CD4-positive, alpha-beta T cell (primary cell): ENCODE results near the gene NUP85. TPM values are rescaled to one million over a fixed set of nuclear protein-coding genes. Genes with fewer than 3 reads are reported as not detected.

Experiments used
- ATAC-seq: fragments of 200-7000 bp; cut with Tn5 transposase; one replicate; pipeline ENCODE4 v1.10.0; 2022; ENCODE audit warnings: mild to moderate bottlenecking; ENCODE audit not compliant: poor library complexity
- CTCF ChIA-PET: fragments of 350-600 bp; sonication (Branson Sonifier 250); formaldehyde crosslinking; loops from one replicate; lab custom pipeline; 2021; ENCODE audit warnings: antibody characterized with exemption, inconsistent platforms; lab: Charles Lee
- POLR2A ChIA-PET: fragments of 350-600 bp; sonication (Branson Sonifier 250); formaldehyde crosslinking; loops from one replicate; lab custom pipeline; 2021; ENCODE audit warnings: antibody characterized with exemption, inconsistent platforms; lab: Charles Lee
- DNase-seq, 14 experiments: peaks; one replicate each; pipeline ENCODE4 v3.0.0-alpha.2; 2013 to 2020; ENCODE audit warnings: mixed read lengths in 2 of 14
- H3K27ac ChIP-seq, 2 donors: one replicate each; pipeline versions ENCODE4 v1.5.1 to v1.7.0; 2013; ENCODE audit warnings: low read length in 2 of 2, low read depth in 1 of 2, mild to moderate bottlenecking in 1 of 2
- H3K27me3 ChIP-seq, 2 experiments: 1 replicate in 1 of 2; 2 replicates in 1 of 2; pipeline versions ENCODE4 v1.6.1 to v1.7.0; 2013; ENCODE audit warnings: low read length in 2 of 2, control low read depth in 1 of 2, mild to moderate bottlenecking in 1 of 2, moderate library complexity in 1 of 2; ENCODE audit not compliant: insufficient read depth in 2 of 2, control insufficient read depth in 1 of 2
- H3K36me3 ChIP-seq: one replicate; pipeline ENCODE4 v1.6.1; 2013; ENCODE audit warnings: low read length, control low read depth; ENCODE audit not compliant: insufficient read depth
- H3K4me1 ChIP-seq: one replicate; pipeline ENCODE4 v1.6.1; 2013; ENCODE audit warnings: low read length, control low read depth; ENCODE audit not compliant: insufficient read depth
- H3K4me3 ChIP-seq: one replicate; pipeline ENCODE4 v1.5.1; 2013; ENCODE audit warnings: mild to moderate bottlenecking, low read length, moderate library complexity
- H3K9me3 ChIP-seq, 2 experiments: 1 replicate in 1 of 2; 2 replicates in 1 of 2; pipeline versions ENCODE4 v1.6.1 to v1.7.0; 2013; ENCODE audit warnings: low read length in 2 of 2, mild to moderate bottlenecking in 2 of 2, control low read depth in 1 of 2, moderate library complexity in 1 of 2; ENCODE audit not compliant: control insufficient read depth in 1 of 2, insufficient read depth in 1 of 2
- H3K27ac Mint-ChIP-seq: one replicate; pipeline ENCODE4 v1.8.0; 2020; ENCODE audit warnings: mixed read lengths
- H3K27me3 Mint-ChIP-seq: one replicate; pipeline ENCODE4 v1.8.0; 2021; ENCODE audit warnings: mixed read lengths
- H3K36me3 Mint-ChIP-seq: one replicate; pipeline ENCODE4 v1.8.0; 2021; ENCODE audit warnings: low read depth, mixed read lengths
- H3K4me1 Mint-ChIP-seq: one replicate; pipeline ENCODE4 v1.8.0; 2021; ENCODE audit warnings: low read depth, mixed read lengths
- H3K4me3 Mint-ChIP-seq: one replicate; pipeline ENCODE4 v1.8.0; 2020; ENCODE audit warnings: mild to moderate bottlenecking, mixed read lengths
- H3K9me3 Mint-ChIP-seq: one replicate; pipeline ENCODE4 v1.8.0; 2020; ENCODE audit warnings: mixed read lengths
- CTCF ChIP-seq: fragments of 200-600 bp; IDR thresholded peaks from one replicate; pipeline ENCODE4 v1.8.0; 2022; ENCODE audit warnings: antibody characterized with exemption, mild to moderate bottlenecking
- intact Hi-C, 2 experiments: fragments of 100-400 bp; cut with DNase I in 1 of 2; cut with micrococcal nuclease in 1 of 2; formaldehyde crosslinking; loops; one replicate each; pipeline versions ENCODE4 v1.15.1 to v1.9.0; 2023 to 2025; cut with DNase I, micrococcal nuclease
- total RNA-seq, 174 experiments: library from RNA in 2 of 174; stranded (reverse) in 2 of 174; gene quantifications; one replicate each; pipeline ENCODE4 v1.2.3 and lab custom pipeline; 2021 to 2026

Gene NUP85
- total RNA-seq, 2 experiments from 2014 or later: 84.7 to 89.2 TPM

DNA sequence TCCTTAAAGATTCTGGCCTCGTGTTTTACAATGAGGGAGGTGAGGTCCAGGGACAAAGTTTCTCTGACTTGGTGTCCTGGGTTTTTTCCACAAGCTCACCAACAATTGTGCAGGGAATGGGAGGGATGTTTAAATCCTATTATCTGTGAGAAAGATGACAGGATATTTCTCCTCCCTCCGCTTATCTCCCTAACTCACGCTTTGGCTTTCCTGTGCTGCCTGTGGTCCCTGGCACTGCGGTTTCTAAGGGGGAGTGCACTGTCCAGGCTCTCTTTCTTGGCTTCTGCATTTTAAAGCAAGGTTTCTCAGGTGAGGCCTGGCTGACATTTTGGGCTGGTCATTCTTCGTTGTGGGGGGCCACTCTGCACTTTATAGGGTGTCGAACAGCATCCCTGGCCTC lies 39.5 kb downstream of the NUP85 start:
- CTCF ChIA-PET: interaction anchor here (1.4 to 5.2 kb wide), 2 partner anchors 25 to 44 kb away, joined by 3 to 25 read pairs; partner anchors contain the start of genes MIF4GD and SLC25A19
- no peak for DNase-seq
- peak overlapping the region; percentile 33 for H3K27ac Mint-ChIP-seq

DNA sequence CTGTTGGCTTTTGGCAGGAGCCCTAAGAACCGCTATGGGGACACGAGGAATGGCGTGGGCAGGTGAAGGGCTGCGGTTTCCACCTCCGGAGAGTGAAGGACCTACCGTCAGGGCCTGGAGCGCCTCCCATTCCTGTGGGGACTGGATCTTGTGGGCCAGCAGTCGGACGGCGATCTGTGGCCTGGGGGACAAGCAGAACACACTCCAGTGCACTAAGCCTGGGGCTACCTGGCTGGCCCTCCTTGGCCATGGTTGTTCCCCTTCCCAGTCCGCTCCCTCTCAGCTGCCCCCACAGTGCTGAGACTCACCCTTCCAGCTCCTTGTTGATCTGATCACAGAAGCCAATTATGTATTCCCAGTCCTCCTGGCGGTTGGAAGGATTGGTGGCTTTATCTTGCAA lies 40.9 kb downstream of the NUP85 start:
- Mint-ChIP-seq H3K36me3 (peaks cover 77% of the 10 kb centered on the region), H3K4me1 (peaks cover 44% of the 10 kb centered on the region), H3K4me3 (no peak overlapping the region), H3K27ac (no peak overlapping the region), H3K9me3 (no peaks in the 10 kb centered on the region), H3K27me3 (no peaks in the 10 kb centered on the region)
- intact Hi-C loops: no loop called here
- no peak overlapping the region for H3K4me3 ChIP-seq
- TF ChIP-seq CTCF: no peak
- no peak overlapping the region for H3K27ac ChIP-seq
- ATAC-seq (no peak), DNase-seq (no peak)
- H3K27me3 ChIP-seq: no peaks in the 10 kb centered on the region
- ChIA-PET POLR2A (interaction anchor here (0.6 to 1.3 kb wide), 2 partner anchors 15 to 63 kb away, joined by 3 to 5 read pairs; partner anchors contain the start of genes GGA3 and MRPS7), CTCF (no interaction called here)
- peaks cover 51% of the 10 kb centered on the region for H3K36me3 ChIP-seq
- no peaks in the 10 kb centered on the region for H3K9me3 ChIP-seq
- H3K4me1 ChIP-seq: peaks cover 65% of the 10 kb centered on the region

More for the DNA sequence above, 39.5 kb downstream of the NUP85 start:
- peaks cover 88% of the 10 kb centered on the region for H3K36me3 Mint-ChIP-seq
- Histone ChIP-seq H3K4me1 (peaks cover 61% of the 10 kb centered on the region), H3K9me3 (no peaks in the 10 kb centered on the region), H3K27ac (no peak overlapping the region), H3K27me3 (no peaks in the 10 kb centered on the region), H3K36me3 (peaks cover 65% of the 10 kb centered on the region), H3K4me3 (no peak overlapping the region)
- H3K4me3 Mint-ChIP-seq: no peak overlapping the region
- H3K9me3 Mint-ChIP-seq: no peaks in the 10 kb centered on the region
- intact Hi-C loops: no loop called here
- no peaks in the 10 kb centered on the region for H3K27me3 Mint-ChIP-seq
- ATAC-seq: no peak
- TF ChIP-seq CTCF: no peak
- POLR2A ChIA-PET: interaction anchor here (1.0 kb wide), 1 partner anchor 62 kb away, joined by 3 read pairs; the partner anchor contains the start of gene SUMO2
- H3K4me1 Mint-ChIP-seq: peaks cover 33% of the 10 kb centered on the region

DNA sequence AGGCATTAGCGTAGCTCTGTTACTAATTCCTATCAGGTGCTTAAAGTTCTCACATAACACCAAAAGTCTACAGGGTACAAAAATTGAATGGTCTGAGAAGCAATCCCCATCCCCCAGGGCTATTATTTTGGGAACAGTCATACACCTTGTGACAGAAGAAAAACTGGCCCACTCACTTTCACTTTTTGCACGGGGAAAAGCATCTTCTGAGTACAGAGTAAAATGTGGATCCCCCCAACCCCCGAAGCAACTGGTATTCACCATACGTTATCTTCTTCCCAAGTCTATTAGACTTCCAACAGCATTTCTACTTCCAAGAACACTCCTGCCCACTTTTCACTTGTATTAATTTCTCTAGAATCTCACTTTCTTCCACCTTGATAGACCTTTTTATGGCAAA lies 44.1 kb downstream of the NUP85 start:
- no peak for ATAC-seq
- intact Hi-C loops: no loop called here
- Histone ChIP-seq H3K4me3 (peak overlapping the region; percentile 35), H3K4me1 (peaks cover 34% of the 10 kb centered on the region), H3K9me3 (no peaks in the 10 kb centered on the region), H3K27me3 (no peaks in the 10 kb centered on the region), H3K27ac (peak overlapping the region; percentile 45 to 53), H3K36me3 (peaks cover 23% of the 10 kb centered on the region)
- CTCF ChIA-PET: interaction anchor here (0.8 to 3.0 kb wide), 6 partner anchors 9 to 163 kb away, joined by 3 to 17 read pairs (median 6); partner anchors contain the start of gene MIF4GD
- DNase-seq: no peak
- no peak for TF ChIP-seq CTCF
- POLR2A ChIA-PET: interaction anchor here (0.9 to 2.6 kb wide), 3 partner anchors 10 to 21 kb away, joined by 6 to 24 read pairs (median 7); partner anchors contain the start of genes GGA3, MIF4GD and MRPS7
- Mint-ChIP-seq H3K4me1 (peaks cover 51% of the 10 kb centered on the region), H3K27ac (peak overlapping the region; percentile 85), H3K36me3 (peaks cover 46% of the 10 kb centered on the region), H3K4me3 (peak overlapping the region; percentile 75), H3K27me3 (no peaks in the 10 kb centered on the region), H3K9me3 (no peaks in the 10 kb centered on the region)
